ENCODE data around the gene HMX2.

DNA sequence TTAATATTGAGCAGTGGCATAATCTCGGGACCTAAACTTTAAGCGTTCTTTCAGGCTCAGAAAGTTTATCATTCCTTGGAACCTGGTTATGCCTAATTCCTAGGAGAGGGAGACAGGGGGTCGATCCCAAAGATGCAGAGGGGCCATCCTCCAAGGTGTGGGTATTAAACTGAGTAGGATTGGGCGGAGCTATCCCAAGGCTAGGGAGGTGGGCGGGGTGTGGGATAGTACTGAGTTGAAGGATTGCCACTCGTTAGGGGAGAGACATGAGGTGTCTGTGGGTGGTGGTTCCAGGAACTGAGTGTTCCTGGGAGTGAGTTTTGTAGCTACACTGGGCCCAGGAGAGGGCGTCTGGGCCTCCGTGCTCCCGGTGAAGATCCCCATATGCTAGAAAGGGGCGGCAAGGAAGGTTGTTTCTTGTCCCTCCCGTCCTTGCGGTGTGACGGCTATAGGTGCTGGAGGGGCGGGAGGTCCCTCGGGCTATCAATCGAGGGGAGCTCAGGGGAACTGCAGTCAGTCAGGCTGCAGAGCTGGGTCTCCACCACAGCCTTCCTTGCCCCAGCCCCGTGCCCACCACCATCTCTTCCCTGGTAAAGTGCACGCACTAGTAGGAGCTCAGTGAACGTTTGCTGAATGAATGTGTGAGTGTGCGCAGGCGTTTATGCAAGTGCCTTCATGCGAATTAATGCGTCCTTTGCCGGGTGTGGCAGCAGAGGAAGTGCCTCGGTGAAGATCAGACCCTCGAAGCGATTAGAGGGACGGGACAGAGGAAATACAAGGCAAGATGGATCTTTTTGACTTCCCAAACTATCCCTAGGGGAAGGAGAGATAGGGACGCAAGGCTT is 3.0 kb upstream of the HMX2 start:
- TF ChIP-seq EZH2 (IDR thresholded peaks at IDR 0.05; ENCODE audit: borderline replicate concordance, low read length), result no peak
- TF ChIP-seq, protein P1, sequence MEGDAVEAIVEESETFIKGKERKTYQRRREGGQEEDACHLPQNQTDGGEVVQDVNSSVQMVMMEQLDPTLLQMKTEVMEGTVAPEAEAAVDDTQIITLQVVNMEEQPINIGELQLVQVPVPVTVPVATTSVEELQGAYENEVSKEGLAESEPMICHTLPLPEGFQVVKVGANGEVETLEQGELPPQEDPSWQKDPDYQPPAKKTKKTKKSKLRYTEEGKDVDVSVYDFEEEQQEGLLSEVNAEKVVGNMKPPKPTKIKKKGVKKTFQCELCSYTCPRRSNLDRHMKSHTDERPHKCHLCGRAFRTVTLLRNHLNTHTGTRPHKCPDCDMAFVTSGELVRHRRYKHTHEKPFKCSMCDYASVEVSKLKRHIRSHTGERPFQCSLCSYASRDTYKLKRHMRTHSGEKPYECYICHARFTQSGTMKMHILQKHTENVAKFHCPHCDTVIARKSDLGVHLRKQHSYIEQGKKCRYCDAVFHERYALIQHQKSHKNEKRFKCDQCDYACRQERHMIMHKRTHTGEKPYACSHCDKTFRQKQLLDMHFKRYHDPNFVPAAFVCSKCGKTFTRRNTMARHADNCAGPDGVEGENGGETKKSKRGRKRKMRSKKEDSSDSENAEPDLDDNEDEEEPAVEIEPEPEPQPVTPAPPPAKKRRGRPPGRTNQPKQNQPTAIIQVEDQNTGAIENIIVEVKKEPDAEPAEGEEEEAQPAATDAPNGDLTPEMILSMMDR (IDR thresholded peaks at IDR 0.05; ENCODE audit: low read length), result no peak
